Fibroblast of lung (primary cell): ENCODE results near the gene IQGAP2. TPM values are rescaled to one million over a fixed set of nuclear protein-coding genes. Genes with fewer than 3 reads are reported as not detected.
A peak's percentile ranks its signal among the peaks of the same experiment; 100 is the strongest.
"Not testable (repeated sequence)": the region's sequence is repeated elsewhere in the genome, so short reads cannot be mapped to it uniquely, and the experiment has no call there.

Experiments used
- DNase-seq, 2 donors: peaks; one replicate each; pipeline versions ENCODE4 v3.0.0 to v3.0.0-alpha.2; 2010; ENCODE audit warnings: low read depth in 2 of 2
- H2AFZ ChIP-seq: 2 replicates; pipeline ENCODE4 v1.5.1; 2012; ENCODE audit warnings: low read length, control low read depth, inconsistent platforms
- H3K27ac ChIP-seq: 2 replicates; pipeline ENCODE4 v1.5.1; 2011; ENCODE audit warnings: low read length, control low read depth; ENCODE audit not compliant: insufficient read depth
- H3K27me3 ChIP-seq: 2 replicates; pipeline ENCODE4 v1.5.1; 2011; ENCODE audit warnings: mild to moderate bottlenecking, low read length; ENCODE audit not compliant: control insufficient read depth, insufficient read depth
- H3K36me3 ChIP-seq: 2 replicates; pipeline ENCODE4 v1.5.1; 2011; ENCODE audit warnings: low read length; ENCODE audit not compliant: control insufficient read depth, insufficient read depth
- H3K4me1 ChIP-seq: 2 replicates; pipeline ENCODE4 v1.5.1; 2011; ENCODE audit warnings: low read length; ENCODE audit not compliant: control insufficient read depth, insufficient read depth; ENCODE audit errors: extremely low read depth
- H3K4me2 ChIP-seq: 2 replicates; pipeline ENCODE4 v1.5.1; 2011; ENCODE audit warnings: low read length, control low read depth; ENCODE audit not compliant: insufficient read depth; ENCODE audit errors: extremely low read depth
- H3K4me3 ChIP-seq, 4 experiments: fragments of 200-600 bp in 1 of 4; sonication (generic) in 1 of 4; replicated peaks in 1 of 4; 2 replicates each; pipeline ENCODE4 v1.5.1; 2011 to 2016; ENCODE audit warnings: low read length in 4 of 4, low read depth in 3 of 4, mild to moderate bottlenecking in 3 of 4, control low read depth in 2 of 4, inconsistent platforms in 1 of 4, mixed read lengths in 1 of 4; ENCODE audit not compliant: insufficient read depth in 1 of 4; ENCODE audit errors: control extremely low read depth in 1 of 4
- H3K79me2 ChIP-seq: 2 replicates; pipeline ENCODE4 v1.5.1; 2012; ENCODE audit warnings: mild to moderate bottlenecking, low read length, inconsistent platforms; ENCODE audit not compliant: control insufficient read depth, insufficient read depth
- H3K9ac ChIP-seq: 2 replicates; pipeline ENCODE4 v1.5.1; 2011; ENCODE audit warnings: mild to moderate bottlenecking, low read length, control low read depth; ENCODE audit not compliant: insufficient read depth
- H3K9me3 ChIP-seq: 2 replicates; pipeline ENCODE4 v1.5.1; 2012; ENCODE audit warnings: low read depth, low read length; ENCODE audit not compliant: control insufficient read depth, insufficient read depth
- H4K20me1 ChIP-seq: 2 replicates; pipeline ENCODE4 v1.5.1; 2011; ENCODE audit warnings: low read length; ENCODE audit not compliant: control insufficient read depth, insufficient read depth; ENCODE audit errors: extremely low read depth
- EZH2 ChIP-seq: IDR thresholded peaks from 2 replicates; pipeline ENCODE4 v1.5.1; 2012; ENCODE audit warnings: low read length, control low read depth, mild to moderate bottlenecking; ENCODE audit errors: missing control alignments
- polyA plus RNA-seq, 2 donors: library from polyadenylated mRNA; depleted of rRNA in 1 of 2; stranded (reverse) in 1 of 2; unstranded in 1 of 2; fragments of >200 nt; gene quantifications; 2 replicates each; pipeline ENCODE4 v1.2.1, GENCODE V29; 2011 to 2012; ENCODE audit warnings: missing spikeins in 1 of 2
- total RNA-seq: library from RNA; depleted of rRNA; stranded (reverse); fragments of >200 nt; gene quantifications from 2 replicates; pipeline ENCODE4 v1.2.1, GENCODE V29; 2014
- TF ChIP-seq, protein P1 (sequence below), 2 donors: IDR thresholded peaks in 1 of 2; conservative IDR thresholded peaks in 1 of 2; 1 replicate in 1 of 2; 2 replicates in 1 of 2; pipeline ENCODE4 v1.5.1; 2011 to 2012; ENCODE audit warnings: low read length in 2 of 2, control low read depth in 1 of 2, inconsistent platforms in 1 of 2, low read depth in 1 of 2, mild to moderate bottlenecking in 1 of 2

IQGAP2 gene
- total and polyA plus RNA-seq, 2 donors (not counting 1 experiment from before 2014, with no cell fraction given), result 5.1 to 7.9 TPM

DNA sequence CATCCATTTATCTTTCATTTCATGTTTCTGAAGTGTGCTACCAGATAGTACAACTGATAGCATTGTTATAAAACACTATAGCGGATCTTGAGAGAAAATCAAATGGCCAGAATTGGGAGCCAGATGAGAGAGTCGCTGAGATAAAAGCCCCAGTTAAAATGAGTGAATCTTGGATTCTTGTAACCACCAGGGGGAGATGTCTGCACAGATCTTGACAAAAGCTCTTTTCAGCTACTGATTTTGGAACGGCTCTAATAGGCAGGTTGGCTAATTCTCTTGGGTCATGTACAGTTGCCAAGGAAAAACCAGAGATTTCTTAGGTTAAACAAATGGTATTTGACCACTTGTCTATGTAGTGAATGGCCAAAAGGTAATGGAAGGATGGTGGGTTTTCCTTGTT is 198.4 kb downstream of the IQGAP2 start:
- Histone ChIP-seq H3K9me3 (no peaks in the 10 kb centered on the region), H4K20me1 (no peaks in the 10 kb centered on the region), H2AFZ (no peak overlapping the region), H3K4me3 (no peak overlapping the region), H3K36me3 (no peaks in the 10 kb centered on the region), H3K27me3 (no peaks in the 10 kb centered on the region), H3K9ac (no peak overlapping the region), H3K27ac (no peak overlapping the region), H3K4me2 (no peak overlapping the region), H3K79me2 (no peaks in the 10 kb centered on the region), H3K4me1 (peaks cover 2% of the 10 kb centered on the region)
- peak; percentile 66 to 87 for DNase-seq
- no peak for TF ChIP-seq EZH2
- TF ChIP-seq, protein P1, sequence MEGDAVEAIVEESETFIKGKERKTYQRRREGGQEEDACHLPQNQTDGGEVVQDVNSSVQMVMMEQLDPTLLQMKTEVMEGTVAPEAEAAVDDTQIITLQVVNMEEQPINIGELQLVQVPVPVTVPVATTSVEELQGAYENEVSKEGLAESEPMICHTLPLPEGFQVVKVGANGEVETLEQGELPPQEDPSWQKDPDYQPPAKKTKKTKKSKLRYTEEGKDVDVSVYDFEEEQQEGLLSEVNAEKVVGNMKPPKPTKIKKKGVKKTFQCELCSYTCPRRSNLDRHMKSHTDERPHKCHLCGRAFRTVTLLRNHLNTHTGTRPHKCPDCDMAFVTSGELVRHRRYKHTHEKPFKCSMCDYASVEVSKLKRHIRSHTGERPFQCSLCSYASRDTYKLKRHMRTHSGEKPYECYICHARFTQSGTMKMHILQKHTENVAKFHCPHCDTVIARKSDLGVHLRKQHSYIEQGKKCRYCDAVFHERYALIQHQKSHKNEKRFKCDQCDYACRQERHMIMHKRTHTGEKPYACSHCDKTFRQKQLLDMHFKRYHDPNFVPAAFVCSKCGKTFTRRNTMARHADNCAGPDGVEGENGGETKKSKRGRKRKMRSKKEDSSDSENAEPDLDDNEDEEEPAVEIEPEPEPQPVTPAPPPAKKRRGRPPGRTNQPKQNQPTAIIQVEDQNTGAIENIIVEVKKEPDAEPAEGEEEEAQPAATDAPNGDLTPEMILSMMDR (conservative IDR thresholded peaks at IDR 0.05 in 1 of 2, IDR thresholded peaks at IDR 0.05 in 1 of 2; ENCODE audit: low read depth in 1 of 2, low read length in 2 of 2), result peak; percentile 72 to 73

DNA sequence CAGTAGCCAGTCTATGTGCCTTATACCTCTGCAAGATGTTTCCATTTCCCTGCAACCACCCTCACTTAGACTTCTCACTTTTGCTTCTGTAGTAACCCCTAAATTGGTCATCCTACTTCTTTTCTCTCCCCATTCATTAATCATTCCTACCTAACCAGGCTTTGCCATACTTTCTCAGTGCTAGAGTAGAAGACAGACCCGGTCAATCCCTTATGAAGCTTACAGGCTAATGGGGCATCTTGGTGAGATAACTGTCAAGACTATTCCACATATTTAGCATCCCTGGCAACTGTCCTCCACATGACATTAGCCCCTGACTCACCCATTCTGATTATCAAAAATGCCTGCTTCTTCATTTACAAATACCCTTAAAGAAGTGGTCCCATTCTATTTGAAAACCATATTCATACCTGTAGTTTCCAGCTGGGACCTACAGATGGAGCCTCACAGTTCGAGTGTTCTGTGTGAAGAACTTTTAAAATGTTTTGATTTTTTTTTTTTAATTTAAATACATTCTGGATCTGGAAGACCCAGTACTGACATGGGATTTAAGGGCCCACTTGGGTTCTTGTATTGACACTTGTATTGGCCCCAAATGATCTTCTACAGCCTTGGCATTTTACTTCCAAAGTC is 199.1 kb downstream of the IQGAP2 start:
- peak; percentile 30 to 59 for DNase-seq
- Histone ChIP-seq H3K27ac (no peak overlapping the region), H3K79me2 (no peaks in the 10 kb centered on the region), H3K27me3 (no peaks in the 10 kb centered on the region), H4K20me1 (no peaks in the 10 kb centered on the region), H3K4me2 (no peak overlapping the region), H3K9me3 (no peaks in the 10 kb centered on the region), H3K4me3 (no peak overlapping the region), H2AFZ (no peak overlapping the region), H3K9ac (no peak overlapping the region), H3K36me3 (no peaks in the 10 kb centered on the region), H3K4me1 (peaks cover 6% of the 10 kb centered on the region)
- TF ChIP-seq, protein P1 (conservative IDR thresholded peaks at IDR 0.05 in 1 of 2, IDR thresholded peaks at IDR 0.05 in 1 of 2; ENCODE audit: low read depth in 1 of 2, low read length in 2 of 2), result peak; percentile 54 to 55
- no peak for TF ChIP-seq EZH2

DNA sequence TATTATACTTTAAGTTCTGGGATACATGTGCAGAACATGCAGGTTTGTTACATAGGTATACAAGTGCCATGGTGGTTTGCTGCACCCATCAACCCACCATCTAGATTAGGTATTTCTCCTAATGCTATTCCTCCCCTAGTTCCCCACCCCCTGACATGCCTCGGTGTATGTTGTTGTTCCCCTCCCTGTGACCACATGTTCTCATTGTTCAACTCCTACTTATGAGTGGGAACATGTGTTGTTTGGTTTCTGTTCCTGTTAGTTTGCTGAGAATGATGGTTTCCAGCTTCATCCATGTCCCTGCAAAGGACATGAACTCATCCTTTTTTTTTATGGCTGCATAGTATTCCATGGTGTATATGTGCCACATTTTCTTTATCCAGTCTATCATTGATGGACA is 200.9 kb downstream of the IQGAP2 start:
- H3K27ac ChIP-seq, H4K20me1 ChIP-seq, H3K4me2 ChIP-seq, H3K9ac ChIP-seq, DNase-seq, H3K36me3 ChIP-seq, H3K27me3 ChIP-seq, H3K79me2 ChIP-seq, H3K4me3 ChIP-seq, H2AFZ ChIP-seq, H3K9me3 ChIP-seq: not testable (repeated sequence)
- peaks cover 12% of the 10 kb centered on the region for H3K4me1 ChIP-seq
